A549 (cell line): ENCODE data around the gene PIK3R2. TPM values are rescaled to one million over a fixed set of nuclear protein-coding genes. Genes with fewer than 3 reads are reported as not detected.

Experiments
- ATAC-seq, 2 experiments: fragments of 200-7000 bp in 1 of 2; fragments of >200 bp in 1 of 2; cut with Nextera tagmentation in 1 of 2; cut with Tn5 transposase in 1 of 2; 3 replicates each; pipeline versions ENCODE4 v1.8.0 to v1.9.1; 2018 to 2020; ENCODE audit warnings: mild to moderate bottlenecking in 1 of 2, moderate library complexity in 1 of 2
- CTCF ChIA-PET: fragments of 300-600 bp; sonication (Branson Sonifier 250); formaldehyde crosslinking; extraction: SDS; loops from one replicate; lab custom pipeline; 2021; ENCODE audit warnings: antibody characterized with exemption, inconsistent platforms; lab: Yijun Ruan, JAX
- POLR2A ChIA-PET: fragments of 350-600 bp; formaldehyde crosslinking; extraction: SDS; loops from one replicate; lab custom pipeline; 2021; ENCODE audit warnings: antibody characterized with exemption, inconsistent platforms; lab: Yijun Ruan, JAX
- DNase-seq, 2 experiments: peaks; one replicate each; pipeline versions ENCODE4 v3.0.0 to v3.0.0-alpha.2; 2011 to 2016; ENCODE audit warnings: low read depth in 1 of 2, low spot score in 1 of 2
- FAIRE-seq: peaks from 2 replicates; lab custom pipeline; 2011; peaks lifted over from hg19 to GRCh38; lab: Jason Lieb, UNC
- H3K27ac ChIP-seq, 2 experiments: fragments of >200 bp; sonication (Bioruptor Twin); formaldehyde crosslinking; 3 replicates each; pipeline ENCODE4 v1.5.1; 2016 to 2017
- H3K4me1 ChIP-seq: fragments of >200 bp; sonication (Bioruptor Twin); formaldehyde crosslinking; 3 replicates; pipeline ENCODE4 v1.6.1; 2016
- H3K4me2 ChIP-seq: fragments of >200 bp; sonication (Bioruptor Twin); formaldehyde crosslinking; 3 replicates; pipeline ENCODE4 v1.6.1; 2016
- H3K4me3 ChIP-seq: fragments of >200 bp; sonication (Bioruptor Twin); formaldehyde crosslinking; 3 replicates; pipeline ENCODE4 v1.5.1; 2016
- H3K9me3 ChIP-seq: fragments of >200 bp; sonication (Bioruptor Twin); formaldehyde crosslinking; 3 replicates; pipeline ENCODE4 v1.6.1; 2016
- BHLHE40 ChIP-seq: IDR thresholded peaks from 2 replicates; pipeline ENCODE4 v1.6.1; 2012; ENCODE audit warnings: low read depth, low read length, inconsistent platforms
- E2F6 ChIP-seq: IDR thresholded peaks from 2 replicates; pipeline ENCODE4 v1.6.1; 2012; ENCODE audit warnings: low read depth, borderline replicate concordance
- EHF ChIP-seq: fragments of 250-450 bp; sonication (Bioruptor Pico); IDR thresholded peaks from 2 replicates; pipeline ENCODE4 v1.5.0; 2020; ENCODE audit warnings: mild to moderate bottlenecking
- EHMT2 ChIP-seq: fragments of 200-600 bp; sonication (generic); IDR thresholded peaks from 2 replicates; pipeline ENCODE4 v1.6.1; 2016; ENCODE audit warnings: antibody characterized with exemption, low read depth, mild to moderate bottlenecking, moderate library complexity
- ELK1 ChIP-seq: fragments of 150-350 bp; IDR thresholded peaks from 2 replicates; pipeline ENCODE4 v1.6.1; 2014; ENCODE audit warnings: low read depth, mild to moderate bottlenecking, low read length
- EP300 ChIP-seq, 2 experiments: fragments of >200 bp; sonication (Bioruptor Twin); formaldehyde crosslinking; IDR thresholded peaks; 2 replicates in 1 of 2; 3 replicates in 1 of 2; pipeline ENCODE4 v1.6.1; 2016 to 2017
- FOXS1 ChIP-seq: fragments of 250-450 bp; sonication (Bioruptor Pico); IDR thresholded peaks from 2 replicates; pipeline ENCODE4 v1.5.0; 2020; ENCODE audit warnings: mild to moderate bottlenecking, moderate library complexity
- GATA3 ChIP-seq: IDR thresholded peaks from 2 replicates; pipeline ENCODE4 v1.6.1; 2012; ENCODE audit warnings: borderline replicate concordance
- HEYL ChIP-seq: fragments of 250-450 bp; sonication (Bioruptor Pico); IDR thresholded peaks from 2 replicates; pipeline ENCODE4 v1.8.0; 2021; ENCODE audit warnings: mild to moderate bottlenecking, moderate library complexity
- HMGXB4 ChIP-seq: fragments of 250-450 bp; sonication (Bioruptor Pico); IDR thresholded peaks from 2 replicates; pipeline ENCODE4 v1.5.0; 2021; ENCODE audit warnings: mild to moderate bottlenecking, moderate library complexity, borderline replicate concordance
- HOXA7 ChIP-seq: fragments of 250-450 bp; sonication (Bioruptor Pico); IDR thresholded peaks from 2 replicates; pipeline ENCODE4 v1.5.0; 2020; ENCODE audit warnings: mild to moderate bottlenecking, moderate library complexity
- HOXB13 ChIP-seq: fragments of 250-450 bp; sonication (Bioruptor Pico); IDR thresholded peaks from 2 replicates; pipeline ENCODE4 v1.5.0; 2020; ENCODE audit warnings: low read depth, mild to moderate bottlenecking, moderate library complexity
- MAFK ChIP-seq: fragments of 450-650 bp; IDR thresholded peaks from 2 replicates; pipeline ENCODE4 v1.6.1; 2014; ENCODE audit not compliant: partially characterized antibody
- NR3C1 ChIP-seq: fragments of >200 bp; sonication (Bioruptor Twin); formaldehyde crosslinking; IDR thresholded peaks from 3 replicates; pipeline ENCODE4 v1.6.1; 2017
- POLR2AphosphoS2 ChIP-seq: conservative IDR thresholded peaks from 2 replicates; pipeline ENCODE4 v1.6.1; 2012; ENCODE audit warnings: low read length, improper control_type of control experiment, inconsistent platforms
- RCOR1 ChIP-seq: fragments of 150-350 bp; IDR thresholded peaks from 2 replicates; pipeline ENCODE4 v1.6.1; 2014; ENCODE audit warnings: antibody characterized with exemption, low read length, low read depth
- RFX5 ChIP-seq: fragments of 450-650 bp; IDR thresholded peaks from 2 replicates; pipeline ENCODE4 v1.7.1; 2014; ENCODE audit warnings: antibody characterized with exemption, mild to moderate bottlenecking, moderate library complexity
- TP53 ChIP-seq: fragments of 250-450 bp; sonication (Bioruptor Pico); IDR thresholded peaks from 2 replicates; pipeline ENCODE4 v1.5.0; 2021; ENCODE audit warnings: mild to moderate bottlenecking, moderate library complexity
- ZC3H11A ChIP-seq: fragments of 450-650 bp; IDR thresholded peaks from 2 replicates; pipeline ENCODE4 v1.6.1; 2014; ENCODE audit warnings: antibody characterized with exemption, mild to moderate bottlenecking
- ZFP36 ChIP-seq: fragments of 450-650 bp; IDR thresholded peaks from 2 replicates; pipeline ENCODE4 v1.6.1; 2014; ENCODE audit warnings: borderline replicate concordance; ENCODE audit not compliant: partially characterized antibody
- WGBS: methylation state at CpG from one replicate; pipeline ENCODE4 v1.1.6; 2017; ENCODE audit errors: missing lambda C conversion rate; 5-methylcytosine and 5-hydroxymethylcytosine counted together
- polyA plus RNA-seq, 4 experiments: library from polyadenylated mRNA; depleted of rRNA in 3 of 4; stranded (reverse); fragments of >200 nt; fragmentation: RNase III in 1 of 4; extraction: RNeasy Plus Mini Kit Qiagen cat#74134 plus additional on column Dnase treatment in 1 of 4; gene quantifications; 2 replicates in 3 of 4; 3 replicates in 1 of 4; pipeline ENCODE4 v1.2.3, GENCODE V29; 2011 to 2017

Gene PIK3R2
- polyA plus RNA-seq, 2 of the 4 experiments (the other 2 are of a cell fraction): 6.7 to 8.3 TPM

- CTCF ChIA-PET: interaction anchor here (1.4 kb wide), 1 partner anchor 8 kb away, joined by 6 read pairs; the partner anchor contains the start of gene PIK3R2
- ATAC-seq (no peak), FAIRE-seq (no peak), DNase-seq (no peak)
- no peak for TF ChIP-seq HMGXB4 (CRISPR knock-in tag)
- TF ChIP-seq ZFP36: peak; percentile 54
- Histone ChIP-seq H3K9me3 (no peaks in the 10 kb centered on the region), H3K27ac (no peak overlapping the region), H3K4me3 (no peak overlapping the region), H3K4me2 (no peak overlapping the region), H3K4me1 (no peaks in the 10 kb centered on the region)
- POLR2A ChIA-PET: no interaction called here
- no CpG with 5 or more reads among the region's 3 CpGs for whole genome bisulfite sequencing
Measured at GRCh38 chr19:18143902-18144301, 9.1 kb upstream of the PIK3R2 start.

DNA sequence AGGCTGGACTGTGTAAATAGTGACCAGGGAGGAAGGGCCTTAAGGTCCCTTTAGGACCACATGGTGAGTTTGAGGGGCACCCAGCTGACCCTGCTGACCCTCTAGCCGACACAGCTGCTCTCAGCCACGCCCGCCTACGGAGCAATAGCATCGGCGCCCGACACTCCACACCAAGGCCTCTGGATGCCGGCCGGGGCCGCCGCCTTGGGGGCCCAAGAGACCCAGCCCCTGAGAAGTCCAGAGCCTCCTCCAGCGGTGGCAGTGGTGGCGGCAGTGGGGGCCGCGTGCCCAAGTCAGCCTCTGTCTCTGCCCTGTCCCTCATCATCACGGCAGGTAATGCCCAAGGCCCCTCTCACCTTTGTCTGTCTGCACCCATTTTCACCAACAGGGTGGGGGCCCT, 8.6 kb upstream of the PIK3R2 start:
- TF ChIP-seq EHMT2 (no peak), POLR2AphosphoS2 (no peak), HOXB13 (CRISPR knock-in tag) (no peak)
- TF ChIP-seq, all 56 proteins: peak for 0
- WGBS: 100% methylated on average over 2 of the region's 16 CpGs
- Histone ChIP-seq H3K27ac (no peak overlapping the region), H3K9me3 (no peaks in the 10 kb centered on the region), H3K4me1 (no peaks in the 10 kb centered on the region), H3K4me2 (no peak overlapping the region), H3K4me3 (no peak overlapping the region)
- ATAC-seq: no peak
- no peak for FAIRE-seq
- ChIA-PET POLR2A (no interaction called here), CTCF (interaction anchor here (1.0 to 1.5 kb wide), 3 partner anchors 36 to 108 kb away, joined by 3 read pairs; no protein-coding TSS in a partner anchor)
- DNase-seq: no peak

DNA sequence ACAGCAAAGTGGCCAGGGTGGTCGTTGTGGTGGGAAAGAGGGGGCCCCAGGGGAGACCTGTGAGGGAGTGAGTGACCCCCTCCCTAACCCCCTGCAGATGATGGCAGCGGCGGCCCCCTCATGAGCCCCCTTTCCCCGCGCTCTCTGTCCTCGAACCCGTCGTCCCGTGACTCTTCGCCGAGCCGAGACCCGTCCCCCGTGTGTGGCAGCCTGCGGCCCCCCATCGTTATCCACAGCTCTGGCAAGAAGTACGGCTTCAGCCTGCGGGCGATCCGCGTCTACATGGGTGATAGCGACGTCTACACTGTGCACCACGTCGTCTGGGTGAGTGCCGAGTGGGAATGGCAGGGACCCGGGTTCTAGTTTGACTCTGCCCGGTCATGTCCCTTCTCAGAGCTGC, 8.1 kb upstream of the PIK3R2 start:
- Histone ChIP-seq H3K4me2 (no peak overlapping the region), H3K4me1 (no peaks in the 10 kb centered on the region), H3K4me3 (no peak overlapping the region), H3K27ac (no peak overlapping the region), H3K9me3 (no peaks in the 10 kb centered on the region)
- ChIA-PET CTCF (interaction anchor here (1.0 to 1.5 kb wide), 5 partner anchors 32 to 134 kb away, joined by 3 to 6 read pairs (median 3); no protein-coding TSS in a partner anchor), POLR2A (no interaction called here)
- DNase-seq: no peak
- no peak for FAIRE-seq
- no peak for ATAC-seq
- no peak for TF ChIP-seq TP53 (CRISPR knock-in tag)
- TF ChIP-seq GATA3: no peak
- no peak for TF ChIP-seq NR3C1
- TF ChIP-seq ZC3H11A: no peak
- TF ChIP-seq HOXA7 (CRISPR knock-in tag): no peak
- no peak for TF ChIP-seq RFX5
- no peak for TF ChIP-seq E2F6
- no peak for TF ChIP-seq BHLHE40
- no peak for TF ChIP-seq EHF (CRISPR knock-in tag)
- 94% methylated on average over 27 of the region's 28 CpGs for WGBS

DNA sequence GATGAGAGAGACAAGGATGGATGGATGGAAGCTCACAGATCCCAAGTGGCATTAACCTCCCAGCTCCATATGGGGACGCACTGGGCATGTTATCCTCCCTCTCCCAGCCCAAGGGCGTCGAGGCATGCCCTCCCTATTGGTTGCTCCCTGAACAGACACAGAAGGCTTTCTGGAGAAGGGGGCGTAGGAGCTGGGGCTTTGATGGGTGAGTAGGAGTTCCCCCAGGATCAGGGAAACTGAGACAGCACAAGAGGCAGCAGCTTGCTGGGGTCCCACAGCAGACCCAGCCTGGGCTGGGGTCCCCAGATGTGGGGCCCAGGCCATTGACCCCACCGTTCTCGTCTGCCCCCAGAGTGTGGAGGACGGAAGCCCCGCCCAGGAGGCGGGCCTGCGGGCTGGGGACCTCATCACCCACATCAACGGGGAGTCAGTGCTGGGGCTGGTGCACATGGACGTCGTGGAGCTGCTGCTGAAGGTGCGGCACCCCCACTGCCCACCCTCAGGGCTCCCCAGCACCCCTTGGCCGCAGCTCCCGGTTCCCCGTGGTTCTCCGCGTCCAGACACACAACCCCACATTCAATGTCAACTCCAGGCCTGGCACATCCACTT, 7.5 kb upstream of the PIK3R2 start:
- ATAC-seq (no peak), DNase-seq (no peak), FAIRE-seq (no peak)
- ChIA-PET POLR2A (no interaction called here), CTCF (interaction anchor here (1.2 to 1.5 kb wide), 4 partner anchors 32 to 134 kb away, joined by 3 to 6 read pairs (median 3); no protein-coding TSS in a partner anchor)
- H3K27ac ChIP-seq: no peak overlapping the region
- no peak overlapping the region for H3K4me3 ChIP-seq
- TF ChIP-seq FOXS1 (CRISPR knock-in tag) (no peak), EP300 (IDR thresholded peaks at IDR 0.05) (no peak), MAFK (no peak), HEYL (CRISPR knock-in tag) (no peak), RCOR1 (no peak), ELK1 (no peak)
- no peak overlapping the region for H3K4me2 ChIP-seq
- H3K9me3 ChIP-seq: no peaks in the 10 kb centered on the region
- 90% methylated on average over 19 of the region's 19 CpGs for whole genome bisulfite sequencing
- H3K4me1 ChIP-seq: no peaks in the 10 kb centered on the region
